A549 (cell line): ENCODE data around the gene ZBTB2. TPM values are rescaled to one million over a fixed set of nuclear protein-coding genes. Genes with fewer than 3 reads are reported as not detected.

ENCODE experiments used
- ATAC-seq, 2 experiments: fragments of 200-7000 bp in 1 of 2; fragments of >200 bp in 1 of 2; cut with Nextera tagmentation in 1 of 2; cut with Tn5 transposase in 1 of 2; 3 replicates each; pipeline versions ENCODE4 v1.8.0 to v1.9.1; 2018 to 2020; ENCODE audit warnings: mild to moderate bottlenecking in 1 of 2, moderate library complexity in 1 of 2
- CTCF ChIA-PET: fragments of 300-600 bp; sonication (Branson Sonifier 250); formaldehyde crosslinking; extraction: SDS; loops from one replicate; lab custom pipeline; 2021; ENCODE audit warnings: antibody characterized with exemption, inconsistent platforms; lab: Yijun Ruan, JAX
- POLR2A ChIA-PET: fragments of 350-600 bp; formaldehyde crosslinking; extraction: SDS; loops from one replicate; lab custom pipeline; 2021; ENCODE audit warnings: antibody characterized with exemption, inconsistent platforms; lab: Yijun Ruan, JAX
- DNase-seq, 2 experiments: peaks; one replicate each; pipeline versions ENCODE4 v3.0.0 to v3.0.0-alpha.2; 2011 to 2016; ENCODE audit warnings: low read depth in 1 of 2, low spot score in 1 of 2
- FAIRE-seq: peaks from 2 replicates; lab custom pipeline; 2011; peaks lifted over from hg19 to GRCh38; lab: Jason Lieb, UNC
- H3K27ac ChIP-seq, 2 experiments: fragments of >200 bp; sonication (Bioruptor Twin); formaldehyde crosslinking; 3 replicates each; pipeline ENCODE4 v1.5.1; 2016 to 2017
- H3K4me1 ChIP-seq: fragments of >200 bp; sonication (Bioruptor Twin); formaldehyde crosslinking; 3 replicates; pipeline ENCODE4 v1.6.1; 2016
- H3K4me2 ChIP-seq: fragments of >200 bp; sonication (Bioruptor Twin); formaldehyde crosslinking; 3 replicates; pipeline ENCODE4 v1.6.1; 2016
- H3K4me3 ChIP-seq: fragments of >200 bp; sonication (Bioruptor Twin); formaldehyde crosslinking; 3 replicates; pipeline ENCODE4 v1.5.1; 2016
- H3K9me3 ChIP-seq: fragments of >200 bp; sonication (Bioruptor Twin); formaldehyde crosslinking; 3 replicates; pipeline ENCODE4 v1.6.1; 2016
- BCL3 ChIP-seq: fragments of >200 bp; sonication (Bioruptor Twin); formaldehyde crosslinking; IDR thresholded peaks from 3 replicates; pipeline ENCODE4 v1.6.1; 2016
- CHD4 ChIP-seq: fragments of 200-600 bp; sonication (generic); IDR thresholded peaks from 2 replicates; pipeline ENCODE4 v1.6.1; 2016; ENCODE audit warnings: antibody characterized with exemption, mild to moderate bottlenecking, borderline replicate concordance
- E2F6 ChIP-seq: IDR thresholded peaks from 2 replicates; pipeline ENCODE4 v1.6.1; 2012; ENCODE audit warnings: low read depth, borderline replicate concordance
- HDAC2 ChIP-seq: fragments of 200-600 bp; sonication (generic); IDR thresholded peaks from 2 replicates; pipeline ENCODE4 v1.6.1; 2016
- HOXB13 ChIP-seq: fragments of 250-450 bp; sonication (Bioruptor Pico); IDR thresholded peaks from 2 replicates; pipeline ENCODE4 v1.5.0; 2020; ENCODE audit warnings: low read depth, mild to moderate bottlenecking, moderate library complexity
- HOXB5 ChIP-seq: fragments of 250-450 bp; sonication (Bioruptor Pico); IDR thresholded peaks from 2 replicates; pipeline ENCODE4 v1.5.0; 2020; ENCODE audit warnings: mild to moderate bottlenecking, moderate library complexity
- MAFK ChIP-seq: fragments of 450-650 bp; IDR thresholded peaks from 2 replicates; pipeline ENCODE4 v1.6.1; 2014; ENCODE audit not compliant: partially characterized antibody
- NR3C1 ChIP-seq: fragments of >200 bp; sonication (Bioruptor Twin); formaldehyde crosslinking; IDR thresholded peaks from 3 replicates; pipeline ENCODE4 v1.6.1; 2017
- PBX3 ChIP-seq: IDR thresholded peaks from 2 replicates; pipeline ENCODE4 v1.6.1; 2012
- RARB ChIP-seq: fragments of 250-450 bp; sonication (Bioruptor Pico); IDR thresholded peaks from 2 replicates; pipeline ENCODE4 v1.8.0; 2021; ENCODE audit warnings: mild to moderate bottlenecking, moderate library complexity
- RNF2 ChIP-seq: fragments of 200-600 bp; sonication (generic); IDR thresholded peaks from 2 replicates; pipeline ENCODE4 v1.6.1; 2016; ENCODE audit warnings: low read depth, mild to moderate bottlenecking, antibody characterized with exemption, moderate library complexity, borderline replicate concordance
- TFCP2L1 ChIP-seq: fragments of 250-450 bp; sonication (Bioruptor Pico); IDR thresholded peaks from 2 replicates; pipeline ENCODE4 v1.5.0; 2021; ENCODE audit warnings: mild to moderate bottlenecking
- ZSCAN20 ChIP-seq: fragments of 250-450 bp; sonication (Bioruptor Pico); IDR thresholded peaks from 2 replicates; pipeline ENCODE4 v1.8.0; 2022; ENCODE audit warnings: mild to moderate bottlenecking, moderate library complexity
- WGBS: methylation state at CpG from one replicate; pipeline ENCODE4 v1.1.6; 2017; ENCODE audit errors: missing lambda C conversion rate; 5-methylcytosine and 5-hydroxymethylcytosine counted together
- polyA plus RNA-seq, 4 experiments: library from polyadenylated mRNA; depleted of rRNA in 3 of 4; stranded (reverse); fragments of >200 nt; fragmentation: RNase III in 1 of 4; extraction: RNeasy Plus Mini Kit Qiagen cat#74134 plus additional on column Dnase treatment in 1 of 4; gene quantifications; 2 replicates in 3 of 4; 3 replicates in 1 of 4; pipeline ENCODE4 v1.2.3, GENCODE V29; 2011 to 2017
- TF ChIP-seq, protein P1 (sequence below): fragments of 450-650 bp; IDR thresholded peaks from 2 replicates; pipeline ENCODE4 v1.6.1; 2014; ENCODE audit warnings: antibody characterized with exemption
- TF ChIP-seq, protein P2 (sequence below): fragments of 150-350 bp; IDR thresholded peaks from 2 replicates; pipeline ENCODE4 v1.6.1; 2014; ENCODE audit warnings: low read depth, mild to moderate bottlenecking, low read length
- TF ChIP-seq, protein P3 (sequence below): fragments of 250-450 bp; sonication (Bioruptor Pico); IDR thresholded peaks from 2 replicates; pipeline ENCODE4 v1.5.0; 2021; ENCODE audit warnings: mild to moderate bottlenecking, moderate library complexity, borderline replicate concordance

The ZBTB2 gene
- polyA plus RNA-seq, 2 of the 4 experiments (the other 2 are of a cell fraction) = 10.8 to 17.3 TPM

- CTCF ChIA-PET = no interaction called here
- WGBS = 90% methylated on average over 6 of the region's 6 CpGs
- POLR2A ChIA-PET = interaction anchor here (1.8 kb wide), 1 partner anchor 25 kb away, joined by 4 read pairs; no protein-coding TSS in a partner anchor
Observed at GRCh38 chr6:151365233-151365632, 26.1 kb downstream of the ZBTB2 start.

DNA sequence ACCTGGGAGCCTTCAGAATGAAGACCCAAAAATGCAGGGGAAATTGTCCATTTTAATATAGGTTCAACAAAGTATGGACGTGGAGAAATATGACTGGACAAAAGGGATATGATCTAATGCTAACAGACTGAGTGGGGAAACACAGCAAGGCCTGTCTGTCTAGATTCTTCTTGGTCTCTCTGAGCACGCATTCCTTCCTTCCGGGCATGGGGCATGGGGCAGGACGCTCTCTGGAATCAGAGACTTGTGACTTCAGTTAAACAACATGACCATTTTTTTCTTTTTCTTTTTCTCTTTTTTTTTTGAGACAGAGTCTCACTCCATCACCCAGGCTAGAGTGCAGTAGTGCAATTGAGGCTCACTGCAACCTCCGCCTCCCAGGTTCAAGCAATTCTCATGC is 31.9 kb downstream of the ZBTB2 start:
- no peak for FAIRE-seq

More at GRCh38 chr6:151365233-151365632, 26.1 kb downstream of the ZBTB2 start:
- Histone ChIP-seq H3K4me1 (no peaks in the 10 kb centered on the region), H3K27ac (no peak overlapping the region), H3K4me3 (no peak overlapping the region), H3K9me3 (no peaks in the 10 kb centered on the region), H3K4me2 (no peak overlapping the region)
- FAIRE-seq (no peak), DNase-seq (no peak), ATAC-seq (no peak)
- TF ChIP-seq ZSCAN20 (CRISPR knock-in tag) (no peak), RNF2 (no peak), CHD4 (no peak), HDAC2 (no peak), TFCP2L1 (CRISPR knock-in tag) (no peak), HOXB13 (CRISPR knock-in tag) (no peak), PBX3 (no peak), NR3C1 (no peak)
- TF ChIP-seq, protein P1, sequence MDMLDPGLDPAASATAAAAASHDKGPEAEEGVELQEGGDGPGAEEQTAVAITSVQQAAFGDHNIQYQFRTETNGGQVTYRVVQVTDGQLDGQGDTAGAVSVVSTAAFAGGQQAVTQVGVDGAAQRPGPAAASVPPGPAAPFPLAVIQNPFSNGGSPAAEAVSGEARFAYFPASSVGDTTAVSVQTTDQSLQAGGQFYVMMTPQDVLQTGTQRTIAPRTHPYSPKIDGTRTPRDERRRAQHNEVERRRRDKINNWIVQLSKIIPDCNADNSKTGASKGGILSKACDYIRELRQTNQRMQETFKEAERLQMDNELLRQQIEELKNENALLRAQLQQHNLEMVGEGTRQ = no peak

More for the DNA sequence above, 31.9 kb downstream of the ZBTB2 start:
- WGBS = 91% methylated on average over 5 of the region's 5 CpGs
- no peak overlapping the region for H3K4me3 ChIP-seq
- ATAC-seq (peak in 1 of 2 experiments; percentile 12; a peak in 2 of 6 replicates), DNase-seq (no peak)
- ChIA-PET CTCF (interaction anchor here (1.2 to 1.7 kb wide), 3 partner anchors 9 to 467 kb away, joined by 3 to 7 read pairs (median 4); no protein-coding TSS in a partner anchor), POLR2A (no interaction called here)
- H3K27ac ChIP-seq = no peak overlapping the region
- no peak for TF ChIP-seq E2F6
- TF ChIP-seq BCL3 = no peak
- TF ChIP-seq, protein P2, sequence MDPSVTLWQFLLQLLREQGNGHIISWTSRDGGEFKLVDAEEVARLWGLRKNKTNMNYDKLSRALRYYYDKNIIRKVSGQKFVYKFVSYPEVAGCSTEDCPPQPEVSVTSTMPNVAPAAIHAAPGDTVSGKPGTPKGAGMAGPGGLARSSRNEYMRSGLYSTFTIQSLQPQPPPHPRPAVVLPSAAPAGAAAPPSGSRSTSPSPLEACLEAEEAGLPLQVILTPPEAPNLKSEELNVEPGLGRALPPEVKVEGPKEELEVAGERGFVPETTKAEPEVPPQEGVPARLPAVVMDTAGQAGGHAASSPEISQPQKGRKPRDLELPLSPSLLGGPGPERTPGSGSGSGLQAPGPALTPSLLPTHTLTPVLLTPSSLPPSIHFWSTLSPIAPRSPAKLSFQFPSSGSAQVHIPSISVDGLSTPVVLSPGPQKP = no peak
- TF ChIP-seq, protein P3, sequence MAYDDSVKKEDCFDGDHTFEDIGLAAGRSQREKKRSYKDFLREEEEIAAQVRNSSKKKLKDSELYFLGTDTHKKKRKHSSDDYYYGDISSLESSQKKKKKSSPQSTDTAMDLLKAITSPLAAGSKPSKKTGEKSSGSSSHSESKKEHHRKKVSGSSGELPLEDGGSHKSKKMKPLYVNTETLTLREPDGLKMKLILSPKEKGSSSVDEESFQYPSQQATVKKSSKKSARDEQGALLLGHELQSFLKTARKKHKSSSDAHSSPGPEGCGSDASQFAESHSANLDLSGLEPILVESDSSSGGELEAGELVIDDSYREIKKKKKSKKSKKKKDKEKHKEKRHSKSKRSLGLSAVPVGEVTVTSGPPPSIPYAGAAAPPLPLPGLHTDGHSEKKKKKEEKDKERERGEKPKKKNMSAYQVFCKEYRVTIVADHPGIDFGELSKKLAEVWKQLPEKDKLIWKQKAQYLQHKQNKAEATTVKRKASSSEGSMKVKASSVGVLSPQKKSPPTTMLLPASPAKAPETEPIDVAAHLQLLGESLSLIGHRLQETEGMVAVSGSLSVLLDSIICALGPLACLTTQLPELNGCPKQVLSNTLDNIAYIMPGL (CRISPR knock-in tag) = no peak
- no peak for TF ChIP-seq MAFK
- TF ChIP-seq RARB (CRISPR knock-in tag) = no peak
- TF ChIP-seq HOXB5 (CRISPR knock-in tag) = no peak
- TF ChIP-seq, all 56 proteins: peak for 0
- peaks cover 12% of the 10 kb centered on the region; the same call in 2 of the 3 replicates for H3K4me1 ChIP-seq
- H3K9me3 ChIP-seq = no peaks in the 10 kb centered on the region
- H3K4me2 ChIP-seq = no peak overlapping the region
